SK-N-SH (cell line): Measurements from ENCODE around the gene SSX2IP. TPM values are rescaled to one million over a fixed set of nuclear protein-coding genes. Genes with fewer than 3 reads are reported as not detected.

Source experiments
- CTCF ChIA-PET: fragments of 300-600, 350-600 bp; formaldehyde crosslinking; extraction: SDS; loops from one replicate; lab custom pipeline; 2021; lab: Yijun Ruan, JAX
- POLR2A ChIA-PET: fragments of 350-600 bp; sonication (Branson Sonifier 250); formaldehyde crosslinking; extraction: SDS; loops from one replicate; lab custom pipeline; 2020; ENCODE audit warnings: antibody characterized with exemption, inconsistent platforms; lab: Yijun Ruan, JAX
- DNase-seq: peaks from one replicate; pipeline ENCODE4 v3.0.0; 2012
- H2AFZ ChIP-seq: fragments of 200-600 bp; sonication (generic); 2 replicates; pipeline ENCODE4 v1.8.1; 2016; ENCODE audit warnings: antibody characterized with exemption, mild to moderate bottlenecking, low read depth
- H3F3A ChIP-seq: fragments of 200-600 bp; sonication (generic); replicated peaks from 2 replicates; pipeline ENCODE3; 2016; ENCODE audit warnings: antibody characterized with exemption, mild to moderate bottlenecking; ENCODE audit not compliant: insufficient read depth
- H3K27ac ChIP-seq, 2 experiments: fragments of 200-500 bp in 1 of 2; fragments of 200-600 bp in 1 of 2; sonication (Bioruptor generic) in 1 of 2; sonication (generic), shearing (Covaris generic) in 1 of 2; 2 replicates each; pipeline versions ENCODE4 v1.5.1 to v1.6.1; 2014 to 2016; ENCODE audit warnings: low read depth in 2 of 2, inconsistent platforms in 1 of 2, low read length in 1 of 2, mild to moderate bottlenecking in 1 of 2, mixed read lengths in 1 of 2
- H3K27me3 ChIP-seq: fragments of 200-600 bp; sonication (generic), shearing (Covaris generic); 2 replicates; pipeline ENCODE4 v1.6.1; 2016; ENCODE audit warnings: mixed run types; ENCODE audit not compliant: insufficient read depth
- H3K36me3 ChIP-seq, 2 experiments: fragments of 200-500 bp in 1 of 2; fragments of 200-600 bp in 1 of 2; sonication (Bioruptor generic) in 1 of 2; sonication (generic) in 1 of 2; replicated peaks in 1 of 2; 2 replicates each; pipeline versions ENCODE3 to v1.5.1; 2014 to 2016; ENCODE audit warnings: low read length in 1 of 2, mild to moderate bottlenecking in 1 of 2; ENCODE audit not compliant: insufficient read depth in 2 of 2, control insufficient read depth in 1 of 2
- H3K4me1 ChIP-seq, 2 experiments: fragments of 200-500 bp in 1 of 2; fragments of 200-600 bp in 1 of 2; sonication (Bioruptor generic) in 1 of 2; sonication (generic), shearing (Covaris generic) in 1 of 2; 2 replicates each; pipeline versions ENCODE4 v1.5.1 to v1.6.1; 2014 to 2016; ENCODE audit warnings: low read depth in 1 of 2, low read length in 1 of 2, mixed run types in 1 of 2; ENCODE audit not compliant: insufficient read depth in 2 of 2, control insufficient read depth in 1 of 2
- H3K4me2 ChIP-seq: fragments of 200-600 bp; sonication (generic), shearing (Covaris generic); 2 replicates; pipeline ENCODE4 v1.6.1; 2017; ENCODE audit warnings: mixed run types
- H3K4me3 ChIP-seq, 2 experiments: fragments of 200-500 bp in 1 of 2; fragments of 200-600 bp in 1 of 2; sonication (Bioruptor generic) in 1 of 2; sonication (generic), shearing (Covaris generic) in 1 of 2; 2 replicates each; pipeline versions ENCODE4 v1.5.1 to v1.8.1; 2014 to 2016; ENCODE audit warnings: low read depth in 2 of 2, inconsistent platforms in 1 of 2, low read length in 1 of 2, mild to moderate bottlenecking in 1 of 2, mixed read lengths in 1 of 2, moderate library complexity in 1 of 2
- H3K79me2 ChIP-seq: fragments of 200-600 bp; sonication (generic); 2 replicates; pipeline ENCODE4 v1.8.1; 2017; ENCODE audit warnings: mild to moderate bottlenecking; ENCODE audit not compliant: insufficient read depth
- H3K9ac ChIP-seq: fragments of 200-600 bp; sonication (generic); 2 replicates; pipeline ENCODE4 v1.6.1; 2017; ENCODE audit warnings: mixed run types
- H3K9me2 ChIP-seq: fragments of 200-600 bp; sonication (generic); 2 replicates; pipeline ENCODE4 v1.6.1; 2017; ENCODE audit warnings: mixed run types
- H3K9me3 ChIP-seq: fragments of 200-600 bp; sonication (generic); 2 replicates; pipeline ENCODE4 v1.6.1; 2017; ENCODE audit warnings: mixed run types, mild to moderate bottlenecking, moderate library complexity
- H4K20me1 ChIP-seq: fragments of 200-600 bp; sonication (generic); 2 replicates; pipeline ENCODE4 v1.6.1; 2017; ENCODE audit warnings: mild to moderate bottlenecking, mixed run types; ENCODE audit not compliant: insufficient read depth
- CHD2 ChIP-seq: fragments of 150-350 bp; IDR thresholded peaks from 2 replicates; pipeline ENCODE4 v1.6.1; 2018; ENCODE audit warnings: low read length; ENCODE audit not compliant: partially characterized antibody
- EZH2phosphoT487 ChIP-seq: fragments of 200-600 bp; sonication (generic); IDR thresholded peaks from 2 replicates; pipeline ENCODE4 v1.6.1; 2017; ENCODE audit warnings: low read depth, mixed run types, mild to moderate bottlenecking, antibody characterized with exemption, moderate library complexity, borderline replicate concordance
- FOXJ3 ChIP-seq: sonication (generic); formaldehyde crosslinking; IDR thresholded peaks from 2 replicates; pipeline ENCODE4 v1.5.1; 2020; ENCODE audit warnings: mild to moderate bottlenecking, missing genetic modification reagents
- GABPA ChIP-seq: IDR thresholded peaks from 2 replicates; pipeline ENCODE4 v1.4.0; 2012; ENCODE audit warnings: low read depth, mild to moderate bottlenecking
- MEF2A ChIP-seq: IDR thresholded peaks from 2 replicates; pipeline ENCODE4 v1.4.0; 2012; ENCODE audit warnings: low read depth, borderline replicate concordance
- MXI1 ChIP-seq: IDR thresholded peaks from 2 replicates; pipeline ENCODE4 v1.6.1; 2012; ENCODE audit warnings: mild to moderate bottlenecking, low read depth, low read length, improper control_type of control experiment
- NRF1 ChIP-seq: IDR thresholded peaks from 2 replicates; pipeline ENCODE4 v1.6.1; 2012; ENCODE audit warnings: low read depth, mild to moderate bottlenecking, low read length
- POLR2AphosphoS5 ChIP-seq: IDR thresholded peaks from 2 replicates; pipeline ENCODE4 v1.6.1; 2012; ENCODE audit warnings: low read depth, low read length
- RCOR1 ChIP-seq: fragments of 150-350 bp; IDR thresholded peaks from 2 replicates; pipeline ENCODE4 v1.6.1; 2017; ENCODE audit warnings: antibody characterized with exemption, low read length
- RXRA ChIP-seq: IDR thresholded peaks from 2 replicates; pipeline ENCODE4 v1.4.0; 2012; ENCODE audit warnings: low read depth, mild to moderate bottlenecking, borderline replicate concordance
- SMC3 ChIP-seq: IDR thresholded peaks from 2 replicates; pipeline ENCODE4 v1.6.1; 2012; ENCODE audit warnings: low read depth, low read length, improper control_type of control experiment
- TAF1 ChIP-seq: IDR thresholded peaks from 2 replicates; pipeline ENCODE4 v1.6.1; 2012; ENCODE audit warnings: low read depth, mild to moderate bottlenecking, low read length, moderate library complexity, borderline replicate concordance
- TCF12 ChIP-seq: IDR thresholded peaks from 2 replicates; pipeline ENCODE4 v1.4.0; 2012
- TEAD4 ChIP-seq: IDR thresholded peaks from 2 replicates; pipeline ENCODE4 v1.4.0; 2012; ENCODE audit warnings: mild to moderate bottlenecking, borderline replicate concordance; ENCODE audit not compliant: insufficient read depth
- USF2 ChIP-seq: fragments of 150-350 bp; IDR thresholded peaks from 2 replicates; pipeline ENCODE4 v1.6.1; 2017; ENCODE audit warnings: antibody characterized with exemption, low read length, low read depth, borderline replicate concordance
- YY1 ChIP-seq: IDR thresholded peaks from 2 replicates; pipeline ENCODE4 v1.4.0; 2012; ENCODE audit warnings: low read depth, mild to moderate bottlenecking
- ZBTB33 ChIP-seq: IDR thresholded peaks from 2 replicates; pipeline ENCODE4 v1.4.0; 2012; ENCODE audit warnings: low read depth, borderline replicate concordance
- WGBS: methylation state at CpG from one replicate; pipeline ENCODE4 v1.1.6; 2017; ENCODE audit warnings: low lambda C conversion rate; 5-methylcytosine and 5-hydroxymethylcytosine counted together
- polyA plus RNA-seq, 3 experiments: library from polyadenylated mRNA; depleted of rRNA; stranded (reverse); fragments of >200 nt; gene quantifications; 2 replicates each; pipeline ENCODE4 v1.2.3, GENCODE V29; 2012
- TF ChIP-seq, protein P1 (sequence below): fragments of 200-600 bp; sonication (generic); IDR thresholded peaks from 2 replicates; pipeline ENCODE4 v1.6.1; 2017; ENCODE audit warnings: antibody characterized with exemption, mild to moderate bottlenecking, moderate library complexity

Gene SSX2IP
- polyA plus RNA-seq, 1 of the 3 experiments (the other 2 are of a cell fraction), result 7.7 TPM

- no peaks in the 10 kb centered on the region for H3K27me3 ChIP-seq
- no peaks in the 10 kb centered on the region for H3K9me3 ChIP-seq
- ChIA-PET CTCF (no interaction called here), POLR2A (no interaction called here)
- H3K27ac ChIP-seq, result no peak overlapping the region
- H3K4me3 ChIP-seq, result no peak overlapping the region
- WGBS, result 95% methylated on average over 13 of the region's 13 CpGs
- no peaks in the 10 kb centered on the region for H3F3A ChIP-seq
- H4K20me1 ChIP-seq, result no peaks in the 10 kb centered on the region
- H3K4me1 ChIP-seq, result no peaks in the 10 kb centered on the region; a peak in 2 of 4 replicates
- no peaks in the 10 kb centered on the region for H3K79me2 ChIP-seq
- no peak for DNase-seq
- H2AFZ ChIP-seq, result no peak overlapping the region
- no peaks in the 10 kb centered on the region for H3K9me2 ChIP-seq
- H3K36me3 ChIP-seq, result no peaks in the 10 kb centered on the region
- H3K4me2 ChIP-seq, result no peak overlapping the region
- TF ChIP-seq, protein P1, sequence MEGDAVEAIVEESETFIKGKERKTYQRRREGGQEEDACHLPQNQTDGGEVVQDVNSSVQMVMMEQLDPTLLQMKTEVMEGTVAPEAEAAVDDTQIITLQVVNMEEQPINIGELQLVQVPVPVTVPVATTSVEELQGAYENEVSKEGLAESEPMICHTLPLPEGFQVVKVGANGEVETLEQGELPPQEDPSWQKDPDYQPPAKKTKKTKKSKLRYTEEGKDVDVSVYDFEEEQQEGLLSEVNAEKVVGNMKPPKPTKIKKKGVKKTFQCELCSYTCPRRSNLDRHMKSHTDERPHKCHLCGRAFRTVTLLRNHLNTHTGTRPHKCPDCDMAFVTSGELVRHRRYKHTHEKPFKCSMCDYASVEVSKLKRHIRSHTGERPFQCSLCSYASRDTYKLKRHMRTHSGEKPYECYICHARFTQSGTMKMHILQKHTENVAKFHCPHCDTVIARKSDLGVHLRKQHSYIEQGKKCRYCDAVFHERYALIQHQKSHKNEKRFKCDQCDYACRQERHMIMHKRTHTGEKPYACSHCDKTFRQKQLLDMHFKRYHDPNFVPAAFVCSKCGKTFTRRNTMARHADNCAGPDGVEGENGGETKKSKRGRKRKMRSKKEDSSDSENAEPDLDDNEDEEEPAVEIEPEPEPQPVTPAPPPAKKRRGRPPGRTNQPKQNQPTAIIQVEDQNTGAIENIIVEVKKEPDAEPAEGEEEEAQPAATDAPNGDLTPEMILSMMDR, result no peak
- no peak for TF ChIP-seq ZBTB33
- no peak for TF ChIP-seq TAF1
- TF ChIP-seq FOXJ3 (CRISPR knock-in tag), result no peak
- no peak for TF ChIP-seq RXRA
- TF ChIP-seq NRF1, result no peak
- TF ChIP-seq TEAD4, result no peak
- no peak overlapping the region for H3K9ac ChIP-seq
Measured at GRCh38 chr1:84738237-84738636, 48.0 kb upstream of the SSX2IP start.

DNA sequence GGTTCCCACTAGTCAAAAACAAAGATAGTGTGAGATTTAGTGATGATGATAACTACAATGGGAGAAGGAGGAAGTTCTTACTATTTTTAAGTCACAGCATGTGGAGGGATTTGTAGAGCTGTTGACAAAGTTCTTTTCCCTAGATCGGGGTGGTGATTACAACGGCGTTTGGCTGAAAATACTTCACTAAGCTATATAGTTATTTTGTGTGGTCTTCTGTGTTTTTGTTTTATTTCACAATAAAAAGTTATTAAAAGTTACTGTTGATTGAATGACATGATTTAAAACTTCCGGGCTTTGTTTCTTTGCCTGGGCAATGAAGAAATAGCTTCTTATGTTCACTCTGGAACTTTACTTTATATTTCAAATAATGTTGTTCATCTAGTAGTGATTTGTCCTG is 47.3 kb upstream of the SSX2IP start:
- H3K9me2 ChIP-seq, result no peaks in the 10 kb centered on the region

More for the DNA sequence above, 47.3 kb upstream of the SSX2IP start:
- Histone ChIP-seq H3K9me3 (no peaks in the 10 kb centered on the region), H3K4me2 (no peak overlapping the region), H3K27ac (no peak overlapping the region), H3F3A (no peaks in the 10 kb centered on the region), H4K20me1 (no peaks in the 10 kb centered on the region)
- no peak for DNase-seq
- TF ChIP-seq EZH2phosphoT487 (no peak), POLR2AphosphoS5 (no peak), MXI1 (no peak), CHD2 (no peak), RXRA (no peak), TCF12 (no peak), RCOR1 (no peak), NRF1 (no peak), MEF2A (no peak), USF2 (no peak), ZBTB33 (no peak), YY1 (no peak), GABPA (no peak), SMC3 (no peak), TAF1 (no peak)
- TF ChIP-seq, all 33 proteins: peak for 0
- Histone ChIP-seq H3K9ac (no peak overlapping the region), H3K36me3 (no peaks in the 10 kb centered on the region), H3K4me1 (no peaks in the 10 kb centered on the region; a peak in 2 of 4 replicates), H3K4me3 (no peak overlapping the region), H3K27me3 (no peaks in the 10 kb centered on the region), H3K79me2 (no peaks in the 10 kb centered on the region), H2AFZ (no peak overlapping the region; the same call in 1 of the 2 replicates)
- ChIA-PET CTCF (interaction anchor here (0.6 to 4.0 kb wide), 3 partner anchors 16 to 1091 kb away, joined by 3 to 25 read pairs (median 3); no protein-coding TSS in a partner anchor), POLR2A (no interaction called here)
- 94% methylated on average over 4 of the region's 4 CpGs for WGBS
